Astrocyte (in vitro differentiated cells and primary cell): ENCODE results near the gene ANLN.

Source experiments
- EZH2 ChIP-seq: IDR thresholded peaks from 2 replicates; pipeline ENCODE4 v1.6.1; 2012; ENCODE audit warnings: mild to moderate bottlenecking, low read length, inconsistent platforms; ENCODE audit not compliant: insufficient read depth
- TF ChIP-seq, protein P1 (sequence below): IDR thresholded peaks from 2 replicates; pipeline ENCODE4 v1.5.1; 2011; ENCODE audit warnings: low read depth, mild to moderate bottlenecking, inconsistent platforms, low read length, moderate library complexity; ENCODE audit not compliant: insufficient read depth

DNA sequence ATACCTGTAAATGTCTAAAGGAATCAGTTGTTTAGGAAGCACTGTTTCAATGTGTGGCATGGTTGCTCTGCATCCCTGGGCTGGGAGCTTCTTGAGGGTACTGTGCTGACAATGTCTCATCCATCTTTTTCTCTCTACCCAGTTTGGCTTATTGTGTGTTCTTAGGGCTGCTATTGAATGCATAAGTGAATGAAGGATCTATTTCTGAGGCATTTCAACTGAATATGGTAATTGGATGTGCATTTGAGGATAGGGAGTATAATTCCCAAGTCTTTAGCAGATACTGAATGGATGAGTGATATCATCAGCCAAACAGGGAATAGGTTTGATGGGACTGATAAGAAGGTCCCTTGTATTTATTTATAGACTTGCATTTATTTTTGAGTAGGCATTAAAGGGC, 64.1 kb downstream of the ANLN start:
- TF ChIP-seq, protein P1, sequence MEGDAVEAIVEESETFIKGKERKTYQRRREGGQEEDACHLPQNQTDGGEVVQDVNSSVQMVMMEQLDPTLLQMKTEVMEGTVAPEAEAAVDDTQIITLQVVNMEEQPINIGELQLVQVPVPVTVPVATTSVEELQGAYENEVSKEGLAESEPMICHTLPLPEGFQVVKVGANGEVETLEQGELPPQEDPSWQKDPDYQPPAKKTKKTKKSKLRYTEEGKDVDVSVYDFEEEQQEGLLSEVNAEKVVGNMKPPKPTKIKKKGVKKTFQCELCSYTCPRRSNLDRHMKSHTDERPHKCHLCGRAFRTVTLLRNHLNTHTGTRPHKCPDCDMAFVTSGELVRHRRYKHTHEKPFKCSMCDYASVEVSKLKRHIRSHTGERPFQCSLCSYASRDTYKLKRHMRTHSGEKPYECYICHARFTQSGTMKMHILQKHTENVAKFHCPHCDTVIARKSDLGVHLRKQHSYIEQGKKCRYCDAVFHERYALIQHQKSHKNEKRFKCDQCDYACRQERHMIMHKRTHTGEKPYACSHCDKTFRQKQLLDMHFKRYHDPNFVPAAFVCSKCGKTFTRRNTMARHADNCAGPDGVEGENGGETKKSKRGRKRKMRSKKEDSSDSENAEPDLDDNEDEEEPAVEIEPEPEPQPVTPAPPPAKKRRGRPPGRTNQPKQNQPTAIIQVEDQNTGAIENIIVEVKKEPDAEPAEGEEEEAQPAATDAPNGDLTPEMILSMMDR: no peak
- TF ChIP-seq EZH2: no peak
